Daoy (cell line): ENCODE measurements around the gene CYP2D6. TPM values are rescaled to one million over a fixed set of nuclear protein-coding genes. Genes with fewer than 3 reads are reported as not detected.
"Not testable (repeated sequence)": the region's sequence is repeated elsewhere in the genome, so short reads cannot be mapped to it uniquely, and the experiment has no call there.

Source experiments
- DNase-seq: peaks from one replicate; pipeline ENCODE4 v3.0.0-alpha.2; 2015; ENCODE audit warnings: low read depth
- total RNA-seq: library from RNA; depleted of rRNA; stranded (reverse); fragments of >200 nt; shearing (Covaris generic); gene quantifications from 2 replicates; pipeline ENCODE4 v1.2.3, GENCODE V29; 2014

CYP2D6 gene
- total RNA-seq, 1 experiment from 2014 or later = 0.40 TPM

DNA sequence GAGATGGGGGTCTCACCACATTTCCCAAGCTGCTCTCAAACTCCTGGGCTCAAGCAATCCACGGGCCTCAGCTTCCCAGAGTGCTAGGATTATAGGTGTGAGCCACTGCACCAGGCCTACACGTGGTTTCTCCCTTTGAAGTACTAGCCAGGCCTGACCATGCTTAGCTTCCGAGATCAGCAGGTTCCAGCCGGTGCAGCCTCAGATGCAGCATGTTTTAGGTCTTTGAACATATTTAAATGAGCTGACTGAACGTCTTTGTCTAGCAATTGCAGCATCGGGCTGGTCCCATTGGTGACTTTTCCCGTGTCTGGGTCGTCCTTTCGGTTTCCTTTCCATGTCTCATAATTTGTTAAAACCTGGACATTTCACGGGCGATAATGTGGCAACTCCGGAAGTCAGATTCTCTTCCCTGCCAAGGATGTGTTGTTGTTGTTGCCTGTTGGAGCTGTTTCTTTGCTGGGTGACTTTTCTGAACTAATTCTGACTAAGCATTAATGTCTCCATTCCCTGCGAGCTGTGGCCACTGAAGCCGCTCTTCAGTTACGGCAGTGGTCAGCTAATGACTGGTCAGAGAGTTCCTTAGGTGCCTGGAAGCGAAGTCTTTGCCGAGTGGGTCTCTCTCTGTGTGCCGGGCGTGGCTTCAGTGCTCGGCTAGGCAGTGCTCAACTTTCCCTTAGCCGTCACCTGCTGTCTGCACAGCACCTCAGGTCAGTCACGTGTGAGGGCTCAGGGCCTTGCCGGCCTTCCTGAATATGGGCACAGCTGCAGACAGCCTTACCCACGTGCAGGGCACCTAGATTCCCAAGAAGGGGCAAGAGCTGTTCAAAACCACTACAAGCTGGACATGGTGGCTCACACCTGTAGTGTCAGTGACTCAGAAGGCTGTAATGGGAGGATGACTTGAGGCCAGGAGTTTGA lies 3.8 kb upstream of the CYP2D6 start:
- no peak for DNase-seq

DNA sequence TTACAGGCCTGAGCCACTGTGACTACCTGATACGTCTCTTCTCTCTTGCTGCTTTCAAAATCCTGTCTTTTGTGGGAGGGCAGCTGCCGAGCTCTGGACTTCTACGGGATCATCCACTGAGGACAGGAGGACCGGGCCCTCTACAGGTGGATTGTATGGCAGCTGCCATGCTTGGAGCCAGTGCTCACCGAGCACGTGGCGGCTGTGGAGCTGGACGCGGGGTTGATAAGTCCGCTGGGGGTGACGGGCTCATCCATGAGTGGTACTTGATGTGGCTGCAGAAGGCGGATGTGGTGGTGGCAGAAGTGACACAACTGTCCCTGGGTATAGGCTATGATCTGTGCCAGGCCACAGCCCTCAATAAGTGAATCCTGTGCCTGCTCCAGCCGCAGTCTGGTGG lies 1.8 kb upstream of the CYP2D6 start:
- DNase-seq = no peak

DNA sequence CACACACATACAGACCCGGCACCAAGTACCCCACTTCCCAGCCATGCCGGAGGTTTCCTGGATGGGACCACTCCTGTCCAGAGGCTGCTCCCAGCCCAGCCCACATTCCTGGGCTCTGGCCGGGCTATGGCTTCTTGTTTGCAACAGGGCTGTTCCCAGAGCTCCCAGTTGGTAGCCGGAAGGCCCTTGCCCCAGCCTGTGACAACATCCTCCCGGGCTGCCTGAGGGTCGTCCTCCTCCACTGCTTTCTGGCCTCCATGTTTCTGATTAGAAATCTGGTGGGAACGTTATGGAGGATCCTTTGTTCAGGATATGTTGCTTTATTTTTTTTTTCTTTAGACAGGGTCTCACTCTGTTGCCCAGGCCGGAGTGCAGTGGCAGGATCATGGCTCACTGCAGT lies 952 bp upstream of the CYP2D6 start:
- DNase-seq = no peak

DNA sequence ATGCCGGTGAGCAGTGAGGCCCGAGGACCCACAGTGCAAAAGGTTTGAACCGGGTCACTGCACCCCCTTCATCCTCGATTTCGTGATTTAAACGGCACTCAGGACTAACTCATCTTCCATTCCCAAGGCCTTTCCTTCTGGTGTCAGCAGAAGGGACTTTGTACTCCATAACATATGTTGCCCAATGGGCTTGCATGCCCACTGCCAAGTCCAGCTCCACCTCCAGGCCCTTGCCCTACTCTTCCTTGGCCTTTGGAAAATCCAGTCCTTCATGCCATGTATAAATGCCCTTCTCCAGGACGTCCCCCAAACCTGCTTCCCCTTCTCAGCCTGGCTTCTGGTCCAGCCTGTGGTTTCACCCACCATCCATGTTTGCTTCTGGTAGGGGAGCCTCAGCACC lies 428 bp downstream of the CYP2D6 start:
- not testable (repeated sequence) for DNase-seq

DNA sequence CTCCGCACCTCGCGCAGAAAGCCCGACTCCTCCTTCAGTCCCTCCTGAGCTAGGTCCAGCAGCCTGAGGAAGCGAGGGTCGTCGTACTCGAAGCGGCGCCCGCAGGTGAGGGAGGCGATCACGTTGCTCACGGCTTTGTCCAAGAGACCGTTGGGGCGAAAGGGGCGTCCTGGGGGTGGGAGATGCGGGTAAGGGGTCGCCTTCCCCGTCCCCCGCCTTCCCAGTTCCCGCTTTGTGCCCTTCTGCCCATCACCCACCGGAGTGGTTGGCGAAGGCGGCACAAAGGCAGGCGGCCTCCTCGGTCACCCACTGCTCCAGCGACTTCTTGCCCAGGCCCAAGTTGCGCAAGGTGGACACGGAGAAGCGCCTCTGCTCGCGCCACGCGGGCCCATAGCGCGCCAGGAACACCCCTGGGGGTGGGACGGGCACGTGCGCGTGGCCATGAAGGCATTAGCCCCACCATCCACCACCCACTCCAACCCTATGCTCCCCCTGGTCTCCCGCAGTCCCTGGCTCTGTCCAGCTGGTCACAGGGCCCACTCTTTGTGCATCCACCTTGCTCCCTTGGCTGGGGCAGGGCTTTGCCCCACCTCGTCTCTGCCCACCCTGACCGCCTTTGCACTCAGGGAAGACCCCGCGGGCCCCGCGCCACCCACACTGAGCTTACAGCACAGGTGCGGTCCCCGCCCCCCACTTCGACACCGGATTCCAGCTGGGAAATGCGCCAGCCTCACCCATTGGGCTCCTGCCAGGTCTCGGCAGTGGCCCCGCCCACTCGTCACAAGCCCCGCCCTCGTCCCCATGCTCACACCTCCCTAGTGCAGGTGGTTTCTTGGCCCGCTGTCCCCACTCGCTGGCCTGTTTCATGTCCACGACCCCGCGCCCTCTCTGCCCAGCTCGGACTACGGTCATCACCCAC lies 1.6 kb downstream of the CYP2D6 start:
- DNase-seq = not testable (repeated sequence)

DNA sequence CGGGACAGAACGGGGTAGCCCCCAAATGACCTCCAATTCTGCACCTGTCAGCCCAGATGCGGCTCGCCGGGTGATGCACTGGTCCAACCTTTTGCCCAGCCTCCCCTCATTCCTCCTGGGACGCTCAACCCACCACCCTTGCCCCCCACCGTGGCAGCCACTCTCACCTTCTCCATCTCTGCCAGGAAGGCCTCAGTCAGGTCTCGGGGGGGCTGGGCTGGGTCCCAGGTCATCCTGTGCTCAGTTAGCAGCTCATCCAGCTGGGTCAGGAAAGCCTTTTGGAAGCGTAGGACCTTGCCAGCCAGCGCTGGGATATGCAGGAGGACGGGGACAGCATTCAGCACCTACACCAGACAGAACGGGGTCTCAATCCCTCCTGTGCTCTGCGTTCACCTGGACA lies 2.6 kb downstream of the CYP2D6 start:
- not testable (repeated sequence) for DNase-seq

DNA sequence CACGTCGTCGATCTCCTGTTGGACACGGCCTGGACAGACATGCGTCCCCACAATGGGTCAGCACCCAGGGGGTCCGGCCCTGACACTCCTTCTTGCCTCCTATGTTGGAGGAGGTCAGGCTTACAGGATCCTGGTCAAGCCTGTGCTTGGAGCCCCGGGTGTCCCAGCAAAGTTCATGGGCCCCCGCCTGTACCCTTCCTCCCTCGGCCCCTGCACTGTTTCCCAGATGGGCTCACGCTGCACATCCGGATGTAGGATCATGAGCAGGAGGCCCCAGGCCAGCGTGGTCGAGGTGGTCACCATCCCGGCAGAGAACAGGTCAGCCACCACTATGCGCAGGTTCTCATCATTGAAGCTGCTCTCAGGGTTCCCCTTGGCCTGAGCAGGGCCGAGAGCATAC lies 3.0 kb downstream of the CYP2D6 start:
- no peak for DNase-seq

DNA sequence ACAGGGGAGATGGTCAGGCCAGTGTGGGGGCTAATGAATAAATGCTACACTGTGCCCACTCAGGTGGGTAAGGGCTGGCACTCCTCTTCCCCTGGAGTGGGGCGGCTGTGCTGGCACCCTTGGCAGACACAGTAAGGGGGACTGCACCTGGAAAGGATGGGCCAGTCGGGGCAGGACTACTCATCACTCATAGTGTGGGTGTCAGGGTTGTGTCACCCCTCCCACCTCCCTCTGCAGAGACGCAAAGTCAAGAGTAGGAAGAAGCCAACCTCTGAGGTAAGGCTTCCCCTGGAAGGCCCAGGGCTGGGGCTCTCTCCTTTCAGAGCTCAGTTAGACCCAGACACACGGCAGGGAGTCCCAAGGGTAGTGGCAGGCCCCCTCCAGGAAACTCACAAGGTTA lies 7.1 kb downstream of the CYP2D6 start:
- not testable (repeated sequence) for DNase-seq

DNA sequence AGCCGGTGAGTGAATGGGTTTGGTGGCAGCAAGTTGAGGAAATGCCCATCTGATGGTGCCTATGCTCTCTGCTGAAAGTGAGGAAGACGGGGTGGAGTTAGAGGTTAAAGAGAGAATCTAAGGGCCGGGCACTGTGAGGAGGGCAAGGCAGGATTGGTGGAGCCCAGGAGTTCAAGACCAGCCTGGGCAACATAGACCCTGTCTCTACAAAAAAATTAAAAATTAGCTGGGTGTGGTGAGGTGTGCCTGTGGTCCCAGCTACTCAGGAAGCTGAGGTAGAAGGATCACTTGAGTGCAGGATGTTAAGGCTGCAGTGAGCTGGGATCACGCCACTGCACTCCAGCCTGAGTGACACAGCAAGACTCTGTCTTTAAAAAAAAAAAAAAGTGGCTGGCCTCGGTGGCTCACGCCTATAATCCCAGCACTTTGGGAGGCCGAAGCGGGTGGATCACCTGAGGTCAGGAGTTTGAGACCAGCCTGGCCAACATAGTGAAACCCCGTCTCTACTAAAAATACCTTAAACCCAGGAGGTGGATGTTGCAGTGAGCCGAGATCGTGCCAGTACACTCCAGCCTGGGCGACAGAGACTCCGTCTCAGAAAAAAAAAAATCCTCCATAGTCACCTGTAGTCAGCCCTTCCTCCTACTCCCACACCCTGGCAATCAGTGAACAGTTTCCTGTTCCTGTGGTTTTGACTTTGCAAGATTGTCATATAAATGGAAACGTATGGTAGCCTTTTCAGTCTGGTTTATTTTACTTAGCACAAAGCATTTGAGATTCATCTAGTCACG lies 10.2 kb downstream of the CYP2D6 start:
- DNase-seq = not testable (repeated sequence)

DNA sequence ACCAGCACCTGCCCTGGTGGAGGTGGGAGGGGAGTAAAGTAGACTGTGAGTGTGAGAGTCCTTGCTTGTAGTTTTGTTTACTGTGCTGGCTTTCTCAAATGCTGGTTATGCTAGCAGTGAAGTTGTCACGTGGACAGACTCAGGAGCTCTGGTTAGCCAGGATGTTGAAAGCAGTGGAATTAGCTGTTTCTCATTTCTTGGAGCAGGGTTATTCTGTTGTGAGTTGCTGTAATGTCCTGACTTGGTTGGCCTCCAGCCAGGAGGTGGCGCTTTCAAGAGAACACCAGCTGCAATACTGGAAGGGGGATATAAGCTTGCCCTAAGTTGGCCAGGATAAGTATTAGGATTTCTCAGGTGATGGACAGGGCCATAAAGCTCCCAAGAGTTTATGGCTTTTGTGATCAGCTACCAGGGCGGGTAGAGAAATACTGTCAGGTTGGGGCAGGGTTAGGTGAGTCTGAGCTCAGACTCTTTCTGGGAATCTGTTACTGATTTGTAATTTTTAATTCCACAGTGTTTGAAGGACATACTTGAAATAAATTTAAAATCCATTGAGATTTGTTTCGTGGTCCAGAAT lies 13.7 kb downstream of the CYP2D6 start:
- no peak for DNase-seq

DNA sequence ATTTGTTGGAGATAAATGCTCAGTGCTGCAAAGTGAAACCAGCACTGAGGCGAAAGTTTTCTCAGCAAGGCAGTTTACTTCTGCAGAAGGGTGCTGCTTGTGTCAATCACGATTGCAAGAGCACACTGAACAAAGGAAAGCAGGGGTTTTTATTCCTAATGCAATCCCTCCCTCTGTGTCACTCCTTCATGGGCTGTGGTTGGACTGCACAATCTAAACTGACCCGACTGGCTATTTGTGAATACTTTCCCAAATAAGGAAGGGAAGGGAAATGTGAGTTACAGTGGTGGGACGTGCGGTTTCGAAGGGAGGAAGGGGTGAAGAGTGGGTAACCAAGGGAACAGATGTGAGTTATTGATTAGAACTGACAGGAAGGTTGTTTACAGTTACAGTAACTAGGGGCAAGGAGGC lies 15.2 kb downstream of the CYP2D6 start:
- DNase-seq = not testable (repeated sequence)

DNA sequence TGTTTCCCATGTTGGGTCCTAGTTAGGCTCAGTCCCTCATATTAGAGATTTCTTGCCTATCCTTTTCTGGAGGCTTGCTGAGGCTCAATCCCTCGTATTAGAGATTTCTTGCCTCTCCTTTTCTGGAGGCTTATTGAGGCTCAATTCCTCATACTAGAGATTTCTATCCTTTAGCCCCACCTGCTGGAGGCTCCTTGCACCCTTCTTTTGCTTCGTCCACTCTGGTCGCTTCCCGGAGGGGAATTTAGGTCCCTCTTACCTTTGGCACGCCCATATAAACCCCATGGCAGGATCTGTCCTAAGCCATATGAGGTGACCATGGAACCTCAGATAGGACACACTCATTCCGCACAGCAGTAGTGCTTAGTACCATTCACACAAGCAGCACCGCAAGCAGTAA lies 15.9 kb downstream of the CYP2D6 start:
- no peak for DNase-seq

DNA sequence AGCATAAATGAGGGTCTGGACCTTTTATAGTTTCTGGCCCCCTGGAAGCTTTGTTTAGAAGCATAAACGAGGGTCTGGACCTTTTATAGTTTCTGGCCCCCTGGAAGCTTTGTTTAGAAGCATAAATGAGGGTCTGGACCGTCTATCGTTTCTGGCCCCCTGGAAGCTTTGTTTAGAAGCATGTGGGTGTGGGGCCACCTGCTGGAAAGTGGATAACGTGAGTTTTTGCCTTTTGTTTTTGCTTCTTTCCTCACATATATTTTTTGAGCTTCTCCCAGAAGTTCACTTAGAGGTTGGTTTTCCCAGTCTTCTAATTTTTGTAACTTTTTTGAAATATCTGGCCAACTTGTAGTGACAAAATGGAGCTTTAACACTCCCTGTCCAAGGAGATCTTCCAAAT lies 17.8 kb downstream of the CYP2D6 start:
- DNase-seq = not testable (repeated sequence)

DNA sequence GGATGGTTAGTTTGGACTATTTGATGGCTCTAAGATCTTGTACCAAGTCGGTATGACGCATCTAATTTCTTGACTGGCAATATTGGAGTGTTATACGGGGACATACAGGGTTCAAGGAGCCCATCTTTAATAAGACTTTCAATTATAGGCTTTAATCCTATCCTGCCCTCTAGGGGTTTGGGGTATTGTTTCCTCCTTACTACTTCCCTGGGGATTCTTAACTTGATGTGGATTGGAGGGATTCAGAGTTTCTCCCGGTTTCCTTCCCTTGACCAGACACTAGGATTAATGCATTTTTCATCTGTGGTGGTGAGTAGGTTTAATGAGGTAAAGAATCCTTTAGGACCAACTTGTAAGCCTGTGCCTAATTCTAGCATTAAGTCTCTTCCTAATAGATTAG lies 18.8 kb downstream of the CYP2D6 start:
- DNase-seq = no peak

DNA sequence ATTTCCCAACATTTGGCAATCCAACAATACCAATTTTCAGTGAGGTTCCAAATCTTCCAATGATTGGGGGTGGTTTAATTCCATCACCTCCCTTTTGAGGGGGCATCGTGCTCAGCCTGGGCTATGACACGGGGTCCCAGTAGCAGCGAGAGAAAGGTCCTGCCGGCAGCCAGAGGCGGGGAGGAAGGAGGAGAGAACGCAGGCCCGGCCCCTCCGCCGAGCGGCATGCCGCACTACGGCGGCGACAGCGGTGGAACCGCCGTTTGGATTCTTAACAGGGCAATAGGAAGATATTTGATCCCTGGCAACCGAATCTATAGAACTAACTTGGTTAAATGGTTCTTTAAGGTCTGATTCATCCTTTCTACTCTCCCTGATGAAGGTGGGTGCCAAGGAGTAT lies 21.8 kb downstream of the CYP2D6 start:
- no peak for DNase-seq

DNA sequence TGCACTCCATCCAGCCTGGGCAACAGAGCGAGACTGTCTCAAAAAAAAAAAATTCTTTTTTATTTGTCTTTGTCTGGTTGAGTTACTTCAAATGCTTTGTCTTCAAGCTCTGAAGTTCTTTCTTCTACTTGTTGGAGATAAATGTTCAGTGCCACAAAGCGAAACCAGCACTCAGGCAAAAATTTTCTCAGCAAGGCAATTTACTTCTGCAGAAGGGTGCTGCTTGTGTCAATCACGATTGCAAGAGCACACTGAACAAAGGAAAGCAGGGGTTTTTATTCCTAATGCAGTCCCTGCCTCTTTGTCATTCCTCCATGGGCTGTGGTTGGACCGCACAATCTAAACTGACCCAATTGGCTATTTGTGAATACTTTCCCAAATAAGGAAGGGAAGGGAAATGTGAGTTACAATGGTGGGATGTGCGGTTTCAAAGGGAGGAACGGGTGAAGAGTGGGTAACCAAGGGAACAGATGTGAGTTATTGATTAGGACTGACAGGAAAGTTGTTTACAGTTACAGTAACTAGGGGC lies 26.2 kb downstream of the CYP2D6 start:
- not testable (repeated sequence) for DNase-seq

DNA sequence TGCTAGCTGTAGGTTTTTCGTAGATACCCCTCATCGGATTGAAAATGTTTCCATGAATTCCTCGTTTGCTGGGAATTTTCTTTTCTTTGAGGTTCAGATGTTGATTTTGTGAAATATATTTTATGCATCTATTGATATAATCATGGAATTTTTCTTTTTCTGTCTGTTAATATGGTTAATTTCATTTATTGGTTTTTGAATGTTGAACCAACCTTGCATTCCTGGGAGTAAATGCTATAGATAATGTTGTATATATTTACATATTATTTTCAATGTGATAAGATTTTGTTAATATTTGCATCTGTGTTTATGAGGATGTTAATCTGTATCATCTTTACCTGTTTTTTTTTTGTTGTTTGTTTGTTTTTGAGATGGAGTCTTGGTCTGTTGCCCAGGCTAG lies 29.4 kb downstream of the CYP2D6 start:
- no peak for DNase-seq

DNA sequence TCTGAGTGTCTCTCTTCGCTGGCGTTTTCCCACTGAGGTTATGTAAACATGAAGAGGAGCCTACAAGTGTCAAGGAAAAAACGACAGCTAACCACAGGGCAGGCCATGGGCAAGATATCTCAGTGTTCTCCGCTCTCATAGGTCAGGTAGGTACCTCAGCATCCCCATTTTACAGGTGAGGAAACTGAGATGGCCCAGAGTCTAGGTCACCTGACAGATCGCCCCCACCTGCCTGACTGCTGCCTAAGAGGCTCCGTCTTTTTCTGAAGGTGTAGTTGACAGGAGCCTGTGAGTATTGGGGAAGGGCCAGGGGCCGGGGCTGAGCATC lies 39.2 kb downstream of the CYP2D6 start:
- no peak for DNase-seq

DNA sequence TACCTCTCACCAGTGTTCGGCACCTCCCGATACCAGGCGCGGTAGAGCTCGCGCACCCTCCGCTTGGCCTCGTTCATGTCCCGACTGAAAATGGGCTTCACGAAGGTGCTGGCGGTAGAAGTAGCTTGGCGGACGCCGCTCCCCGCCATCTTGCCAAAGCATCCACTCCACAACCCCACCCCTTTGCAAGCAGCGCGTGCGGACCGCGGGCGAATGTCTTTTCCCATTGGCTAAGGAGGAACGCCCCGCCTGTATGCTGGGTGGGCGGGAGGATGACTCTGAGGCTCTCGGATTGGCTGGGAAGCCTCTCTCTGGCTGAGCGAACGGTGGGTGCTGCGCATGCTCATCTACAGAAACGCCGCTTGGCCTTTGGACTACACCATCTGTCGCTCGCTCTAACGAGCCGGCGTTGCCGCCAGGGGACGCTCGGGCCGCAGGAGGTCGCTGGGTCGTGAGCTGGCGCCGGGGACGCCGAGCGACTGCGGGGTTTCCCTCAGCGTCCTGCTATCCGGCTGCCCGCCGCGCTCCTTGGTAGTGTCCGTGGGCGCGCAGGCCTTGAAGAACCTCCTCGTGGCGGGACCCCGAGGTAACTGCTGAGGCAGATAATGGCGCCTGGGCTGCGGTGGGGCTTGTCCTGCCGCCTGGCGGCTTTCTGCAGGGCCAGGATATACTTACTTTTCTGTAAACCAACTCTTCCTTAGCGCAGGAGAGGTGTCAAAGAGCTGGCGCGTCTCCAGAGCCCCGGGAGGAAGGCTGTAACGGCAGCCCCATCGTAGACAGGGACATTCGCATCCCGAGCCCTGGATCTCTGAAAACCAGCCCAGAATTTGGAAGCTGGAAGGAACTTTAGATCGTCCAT lies 39.8 kb downstream of the CYP2D6 start, which contains the start of gene NDUFA6:
TSS of gene NDUFA6 (minus strand) at position 177 of the 859 bp plus-strand sequence. CDS start at position 149, 28 bp downstream.
- DNase-seq = peak; percentile 99

DNA sequence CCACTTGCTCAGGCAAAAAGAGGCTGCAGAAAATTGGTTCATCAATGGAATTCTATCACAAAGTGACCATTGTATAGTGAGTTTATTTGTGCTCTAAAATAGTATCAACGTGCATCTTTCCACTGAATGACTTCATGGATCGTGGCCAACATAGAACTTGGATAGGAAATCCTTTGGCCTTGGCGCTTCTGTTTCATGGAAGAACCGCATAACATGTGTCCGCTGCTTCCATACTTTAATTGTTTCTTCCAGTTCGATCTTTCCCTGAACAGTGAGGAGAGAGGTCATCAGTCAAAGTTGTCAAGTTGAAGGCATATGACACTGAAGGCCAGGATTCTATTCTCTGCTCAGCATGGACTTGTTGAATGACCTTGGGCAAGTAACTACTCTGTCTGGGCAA lies 44.6 kb downstream of the CYP2D6 start:
- no peak for DNase-seq
